GM19035 (cell line): ENCODE measurements around the gene MRPL24.

Source experiments
- ATAC-seq: cut with Tn5 transposase; IDR thresholded peaks from one replicate; pipeline ENCODE4 v1.9.1; 2021; ENCODE audit not compliant: unreplicated experiment

The MRPL24 gene

DNA sequence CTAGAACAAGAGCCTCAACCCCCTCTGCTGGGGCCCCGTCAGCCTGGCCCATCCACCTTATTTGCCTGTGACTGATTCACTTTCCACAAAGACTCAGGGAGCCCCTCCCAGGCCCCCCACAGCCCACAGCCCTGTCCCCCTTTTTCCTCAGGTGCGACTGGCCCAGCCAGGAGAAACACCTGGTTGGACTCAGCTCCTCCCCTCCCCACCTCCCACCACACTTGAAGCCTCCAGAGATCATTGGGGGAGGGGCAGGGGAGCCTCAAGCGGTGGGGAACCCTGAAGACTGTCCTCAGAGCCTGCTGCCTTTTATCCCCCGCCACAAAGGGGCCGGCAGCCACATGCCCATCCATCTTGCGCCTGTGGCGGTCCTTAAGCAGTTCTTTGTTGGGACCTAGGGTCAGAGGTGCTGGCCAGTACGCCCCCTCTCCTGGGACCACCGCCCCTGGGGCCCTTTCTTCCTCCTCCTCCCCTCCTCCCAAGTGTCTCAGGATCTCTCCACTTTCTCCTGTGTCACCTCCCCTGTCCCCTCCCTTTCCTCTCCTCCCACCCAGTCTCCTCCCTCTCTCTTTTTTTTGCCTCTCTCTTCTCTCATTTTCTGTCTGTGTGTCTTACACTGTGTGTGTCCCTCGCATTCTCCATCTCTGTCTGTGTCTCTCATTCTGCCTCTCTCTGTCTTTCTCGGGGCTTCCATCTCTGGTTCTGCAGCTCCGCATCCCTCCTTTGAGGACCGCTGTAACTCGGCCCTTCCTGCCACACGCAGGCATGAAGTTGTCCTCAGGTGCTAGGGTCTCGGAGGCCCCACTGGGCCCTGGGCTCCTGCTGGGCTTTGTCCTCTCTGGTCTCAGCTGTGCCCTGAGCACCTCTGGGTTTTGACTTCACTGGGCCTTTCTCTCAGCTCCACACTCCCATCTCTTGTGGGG is 47.7 kb downstream of the MRPL24 start:
- no peak for ATAC-seq

GRCh38 chr1:156692441-156692924 is 48.4 kb downstream of the MRPL24 start:
- no peak for ATAC-seq

- ATAC-seq, result no peak
These were observed 49.0 kb downstream of the MRPL24 start for GRCh38 chr1:156691665-156692440.

GRCh38 chr1:156691191-156691590 is 49.7 kb downstream of the MRPL24 start:
- ATAC-seq, result no peak

GRCh38 chr1:156690675-156691036 is 50.2 kb downstream of the MRPL24 start:
- no peak for ATAC-seq

GRCh38 chr1:156689953-156690674 is 50.8 kb downstream of the MRPL24 start:
- no peak for ATAC-seq

GRCh38 chr1:156689035-156689952 is 51.6 kb downstream of the MRPL24 start:
- no peak for ATAC-seq
